Measurements from ENCODE around the gene PPP1R1B. TPM values are rescaled to one million over a fixed set of nuclear protein-coding genes. Genes with fewer than 3 reads are reported as not detected.

PPP1R1B gene
- total RNA-seq, 1 experiment from 2014 or later, result 8.2 TPM

- Histone ChIP-seq H3K27ac (ENCODE audit: low read depth, low read length, poor library complexity, severe bottlenecking) (no peak overlapping the region), H3K4me3 (ENCODE audit: low read depth, low read length, poor library complexity, severe bottlenecking) (no peak overlapping the region), H3K36me3 (ENCODE audit: insufficient read depth, low read length, poor library complexity, severe bottlenecking) (no peaks in the 10 kb centered on the region), H3K9me3 (ENCODE audit: low read depth, low read length, poor library complexity, severe bottlenecking) (no peaks in the 10 kb centered on the region), H3K4me1 (ENCODE audit: insufficient read depth, low read length, poor library complexity, severe bottlenecking) (no peaks in the 10 kb centered on the region), H3K27me3 (replicated peaks; ENCODE audit: insufficient read depth, low read depth, low read length, poor library complexity) (peaks cover 90% of the 10 kb centered on the region)
- BruUV-seq (replicated peaks), result no TSS peak
- TF ChIP-seq EZH2 (IDR thresholded peaks at IDR 0.05; ENCODE audit: borderline replicate concordance, low read depth, low read length, poor library complexity, severe bottlenecking) (peak; percentile 91), CTCF (conservative IDR thresholded peaks at IDR 0.05; ENCODE audit: low read depth, low read length) (no peak)
- POLR2A ChIA-PET (ENCODE audit: low non-redundant PET), result no interaction called here
- intact Hi-C loops (cut with micrococcal nuclease; ENCODE audit: unreplicated experiment), result no loop called here
- no peak for DNase-seq (ENCODE audit: low spot score)
- CTCF ChIA-PET, result no interaction called here
These were observed 28.1 kb upstream of the PPP1R1B start for GRCh38 chr17:39598630-39599003.

GRCh38 chr17:39599004-39599664 lies 27.6 kb upstream of the PPP1R1B start:
- CTCF ChIA-PET, result no interaction called here
- Histone ChIP-seq H3K9me3 (ENCODE audit: low read depth, low read length, poor library complexity, severe bottlenecking) (no peaks in the 10 kb centered on the region), H3K36me3 (ENCODE audit: insufficient read depth, low read length, poor library complexity, severe bottlenecking) (no peaks in the 10 kb centered on the region), H3K27me3 (replicated peaks; ENCODE audit: insufficient read depth, low read depth, low read length, poor library complexity) (peaks cover 95% of the 10 kb centered on the region), H3K4me1 (ENCODE audit: insufficient read depth, low read length, poor library complexity, severe bottlenecking) (no peaks in the 10 kb centered on the region), H3K4me3 (ENCODE audit: low read depth, low read length, poor library complexity, severe bottlenecking) (no peak overlapping the region), H3K27ac (ENCODE audit: low read depth, low read length, poor library complexity, severe bottlenecking) (no peak overlapping the region)
- DNase-seq (ENCODE audit: low spot score), result no peak
- intact Hi-C loops (cut with micrococcal nuclease; ENCODE audit: unreplicated experiment), result no loop called here
- POLR2A ChIA-PET (ENCODE audit: low non-redundant PET), result no interaction called here
- no TSS peak for BruUV-seq (replicated peaks)
- TF ChIP-seq CTCF (conservative IDR thresholded peaks at IDR 0.05; ENCODE audit: low read depth, low read length), result no peak
- peak; percentile 97 for TF ChIP-seq EZH2 (IDR thresholded peaks at IDR 0.05; ENCODE audit: borderline replicate concordance, low read depth, low read length, poor library complexity, severe bottlenecking)

- no peak for DNase-seq (ENCODE audit: low spot score)
- intact Hi-C loops (cut with micrococcal nuclease; ENCODE audit: unreplicated experiment), result no loop called here
- Histone ChIP-seq H3K9me3 (ENCODE audit: low read depth, low read length, poor library complexity, severe bottlenecking) (no peaks in the 10 kb centered on the region), H3K27ac (ENCODE audit: low read depth, low read length, poor library complexity, severe bottlenecking) (no peak overlapping the region), H3K4me3 (ENCODE audit: low read depth, low read length, poor library complexity, severe bottlenecking) (no peak overlapping the region), H3K4me1 (ENCODE audit: insufficient read depth, low read length, poor library complexity, severe bottlenecking) (no peaks in the 10 kb centered on the region), H3K36me3 (ENCODE audit: insufficient read depth, low read length, poor library complexity, severe bottlenecking) (no peaks in the 10 kb centered on the region), H3K27me3 (replicated peaks; ENCODE audit: insufficient read depth, low read depth, low read length, poor library complexity) (peaks cover 100% of the 10 kb centered on the region)
- ChIA-PET CTCF (no interaction called here), POLR2A (ENCODE audit: low non-redundant PET) (no interaction called here)
- no TSS peak for BruUV-seq (replicated peaks)
- TF ChIP-seq EZH2 (IDR thresholded peaks at IDR 0.05; ENCODE audit: borderline replicate concordance, low read depth, low read length, poor library complexity, severe bottlenecking), result peak; percentile 1
- no peak for TF ChIP-seq CTCF (conservative IDR thresholded peaks at IDR 0.05; ENCODE audit: low read depth, low read length)
These were observed 27.0 kb upstream of the PPP1R1B start for GRCh38 chr17:39599665-39600231.
